ENCODE data around the gene SLC8A3. TPM values are rescaled to one million over a fixed set of nuclear protein-coding genes. Genes with fewer than 3 reads are reported as not detected.
A peak's percentile ranks its signal among the peaks of the same experiment; 100 is the strongest.

SLC8A3 gene
- total and polyA plus RNA-seq, 9 of the 15 experiments (the other 6 are each of a cell fraction or from before 2014, with no cell fraction given), result not detected

DNA sequence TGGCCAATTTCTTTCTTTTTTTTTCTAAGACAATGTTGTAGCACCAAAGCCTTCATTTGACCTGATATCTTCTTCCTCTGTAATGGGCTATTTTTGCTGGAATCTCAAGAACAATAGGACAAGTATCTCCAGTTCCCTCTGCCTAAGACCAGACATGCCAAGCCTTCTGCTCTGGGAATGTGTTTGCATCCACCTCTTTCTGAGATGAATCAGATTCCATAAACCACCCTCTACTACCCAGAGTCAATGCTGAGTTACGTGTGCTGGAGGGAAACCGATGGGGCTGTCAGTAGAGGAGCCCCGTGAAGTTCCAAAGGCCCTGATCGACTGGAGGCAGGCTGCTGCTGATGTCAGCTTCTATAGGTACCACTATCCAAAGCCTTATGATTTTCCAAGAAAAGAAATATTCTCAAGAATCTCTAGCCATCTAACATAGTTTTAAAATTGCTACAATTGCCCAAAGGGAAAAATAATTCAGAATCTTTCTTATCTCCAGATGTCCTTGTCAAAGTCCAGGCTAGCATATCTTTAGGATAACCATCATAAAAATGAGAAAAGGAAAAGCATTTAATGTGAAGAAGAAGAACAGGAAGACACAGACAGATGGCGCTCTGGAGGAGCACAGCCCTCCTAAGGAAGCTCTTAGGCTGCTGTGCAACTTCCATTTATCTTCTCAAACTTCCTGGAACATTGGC, 101.9 kb downstream of the SLC8A3 start (continued):
- TF ChIP-seq SMC3 (conservative IDR thresholded peaks at IDR 0.05; ENCODE audit: insufficient read depth, low read depth, low read length) (0 out of 2 replicates have a peak, but pooled peaks have one; percentile 44), SLC30A9 (CRISPR knock-in tag; IDR thresholded peaks at IDR 0.05) (no peak), ERF (CRISPR knock-in tag; IDR thresholded peaks at IDR 0.05) (no peak), MCM5 (IDR thresholded peaks at IDR 0.05; ENCODE audit: low read depth) (no peak), ZNF3 (CRISPR knock-in tag; IDR thresholded peaks at IDR 0.05) (no peak), ZFP36 (IDR thresholded peaks at IDR 0.05; ENCODE audit: low read depth, low read length, partially characterized antibody) (peak; percentile 33)
- TF ChIP-seq, protein P1, sequence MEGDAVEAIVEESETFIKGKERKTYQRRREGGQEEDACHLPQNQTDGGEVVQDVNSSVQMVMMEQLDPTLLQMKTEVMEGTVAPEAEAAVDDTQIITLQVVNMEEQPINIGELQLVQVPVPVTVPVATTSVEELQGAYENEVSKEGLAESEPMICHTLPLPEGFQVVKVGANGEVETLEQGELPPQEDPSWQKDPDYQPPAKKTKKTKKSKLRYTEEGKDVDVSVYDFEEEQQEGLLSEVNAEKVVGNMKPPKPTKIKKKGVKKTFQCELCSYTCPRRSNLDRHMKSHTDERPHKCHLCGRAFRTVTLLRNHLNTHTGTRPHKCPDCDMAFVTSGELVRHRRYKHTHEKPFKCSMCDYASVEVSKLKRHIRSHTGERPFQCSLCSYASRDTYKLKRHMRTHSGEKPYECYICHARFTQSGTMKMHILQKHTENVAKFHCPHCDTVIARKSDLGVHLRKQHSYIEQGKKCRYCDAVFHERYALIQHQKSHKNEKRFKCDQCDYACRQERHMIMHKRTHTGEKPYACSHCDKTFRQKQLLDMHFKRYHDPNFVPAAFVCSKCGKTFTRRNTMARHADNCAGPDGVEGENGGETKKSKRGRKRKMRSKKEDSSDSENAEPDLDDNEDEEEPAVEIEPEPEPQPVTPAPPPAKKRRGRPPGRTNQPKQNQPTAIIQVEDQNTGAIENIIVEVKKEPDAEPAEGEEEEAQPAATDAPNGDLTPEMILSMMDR (IDR thresholded peaks at IDR 0.05 in 2 of 3, conservative IDR thresholded peaks at IDR 0.05 in 1 of 3; ENCODE audit: insufficient read depth in 2 of 3, low read depth in 1 of 3, low read length in 3 of 3), result peak; percentile 52 to 62 (median 57); a peak in 5 of 6 replicates
- TF ChIP-seq, protein P2, sequence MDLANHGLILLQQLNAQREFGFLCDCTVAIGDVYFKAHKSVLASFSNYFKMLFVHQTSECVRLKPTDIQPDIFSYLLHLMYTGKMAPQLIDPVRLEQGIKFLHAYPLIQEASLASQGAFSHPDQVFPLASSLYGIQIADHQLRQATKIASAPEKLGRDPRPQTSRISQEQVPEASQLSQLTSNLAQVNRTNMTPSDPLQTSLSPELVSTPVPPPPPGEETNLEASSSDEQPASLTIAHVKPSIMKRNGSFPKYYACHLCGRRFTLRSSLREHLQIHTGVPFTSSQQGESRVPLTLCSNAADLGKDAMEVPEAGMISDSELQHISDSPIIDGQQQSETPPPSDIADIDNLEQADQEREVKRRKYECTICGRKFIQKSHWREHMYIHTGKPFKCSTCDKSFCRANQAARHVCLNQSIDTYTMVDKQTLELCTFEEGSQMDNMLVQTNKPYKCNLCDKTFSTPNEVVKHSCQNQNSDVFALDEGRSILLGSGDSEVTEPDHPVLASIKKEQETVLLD (IDR thresholded peaks at IDR 0.05), result no peak
- TF ChIP-seq, protein P3, sequence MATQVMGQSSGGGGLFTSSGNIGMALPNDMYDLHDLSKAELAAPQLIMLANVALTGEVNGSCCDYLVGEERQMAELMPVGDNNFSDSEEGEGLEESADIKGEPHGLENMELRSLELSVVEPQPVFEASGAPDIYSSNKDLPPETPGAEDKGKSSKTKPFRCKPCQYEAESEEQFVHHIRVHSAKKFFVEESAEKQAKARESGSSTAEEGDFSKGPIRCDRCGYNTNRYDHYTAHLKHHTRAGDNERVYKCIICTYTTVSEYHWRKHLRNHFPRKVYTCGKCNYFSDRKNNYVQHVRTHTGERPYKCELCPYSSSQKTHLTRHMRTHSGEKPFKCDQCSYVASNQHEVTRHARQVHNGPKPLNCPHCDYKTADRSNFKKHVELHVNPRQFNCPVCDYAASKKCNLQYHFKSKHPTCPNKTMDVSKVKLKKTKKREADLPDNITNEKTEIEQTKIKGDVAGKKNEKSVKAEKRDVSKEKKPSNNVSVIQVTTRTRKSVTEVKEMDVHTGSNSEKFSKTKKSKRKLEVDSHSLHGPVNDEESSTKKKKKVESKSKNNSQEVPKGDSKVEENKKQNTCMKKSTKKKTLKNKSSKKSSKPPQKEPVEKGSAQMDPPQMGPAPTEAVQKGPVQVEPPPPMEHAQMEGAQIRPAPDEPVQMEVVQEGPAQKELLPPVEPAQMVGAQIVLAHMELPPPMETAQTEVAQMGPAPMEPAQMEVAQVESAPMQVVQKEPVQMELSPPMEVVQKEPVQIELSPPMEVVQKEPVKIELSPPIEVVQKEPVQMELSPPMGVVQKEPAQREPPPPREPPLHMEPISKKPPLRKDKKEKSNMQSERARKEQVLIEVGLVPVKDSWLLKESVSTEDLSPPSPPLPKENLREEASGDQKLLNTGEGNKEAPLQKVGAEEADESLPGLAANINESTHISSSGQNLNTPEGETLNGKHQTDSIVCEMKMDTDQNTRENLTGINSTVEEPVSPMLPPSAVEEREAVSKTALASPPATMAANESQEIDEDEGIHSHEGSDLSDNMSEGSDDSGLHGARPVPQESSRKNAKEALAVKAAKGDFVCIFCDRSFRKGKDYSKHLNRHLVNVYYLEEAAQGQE (IDR thresholded peaks at IDR 0.05; ENCODE audit: borderline replicate concordance), result peak; percentile 56; the same call in 1 of the 2 replicates
- TF ChIP-seq, protein P3 (CRISPR knock-in tag; IDR thresholded peaks at IDR 0.05; ENCODE audit: low read depth), result no peak
